ENCODE data around the gene CHRNB1. TPM values are rescaled to one million over a fixed set of nuclear protein-coding genes. Genes with fewer than 3 reads are reported as not detected.
"Not testable (repeated sequence)": the region's sequence is repeated elsewhere in the genome, so short reads cannot be mapped to it uniquely, and the experiment has no call there.

Gene CHRNB1
- total and polyA plus RNA-seq, 2 of the 8 experiments (the other 6 are each of a cell fraction or from before 2014, with no cell fraction given): 14.1 to 28.2 TPM

DNA sequence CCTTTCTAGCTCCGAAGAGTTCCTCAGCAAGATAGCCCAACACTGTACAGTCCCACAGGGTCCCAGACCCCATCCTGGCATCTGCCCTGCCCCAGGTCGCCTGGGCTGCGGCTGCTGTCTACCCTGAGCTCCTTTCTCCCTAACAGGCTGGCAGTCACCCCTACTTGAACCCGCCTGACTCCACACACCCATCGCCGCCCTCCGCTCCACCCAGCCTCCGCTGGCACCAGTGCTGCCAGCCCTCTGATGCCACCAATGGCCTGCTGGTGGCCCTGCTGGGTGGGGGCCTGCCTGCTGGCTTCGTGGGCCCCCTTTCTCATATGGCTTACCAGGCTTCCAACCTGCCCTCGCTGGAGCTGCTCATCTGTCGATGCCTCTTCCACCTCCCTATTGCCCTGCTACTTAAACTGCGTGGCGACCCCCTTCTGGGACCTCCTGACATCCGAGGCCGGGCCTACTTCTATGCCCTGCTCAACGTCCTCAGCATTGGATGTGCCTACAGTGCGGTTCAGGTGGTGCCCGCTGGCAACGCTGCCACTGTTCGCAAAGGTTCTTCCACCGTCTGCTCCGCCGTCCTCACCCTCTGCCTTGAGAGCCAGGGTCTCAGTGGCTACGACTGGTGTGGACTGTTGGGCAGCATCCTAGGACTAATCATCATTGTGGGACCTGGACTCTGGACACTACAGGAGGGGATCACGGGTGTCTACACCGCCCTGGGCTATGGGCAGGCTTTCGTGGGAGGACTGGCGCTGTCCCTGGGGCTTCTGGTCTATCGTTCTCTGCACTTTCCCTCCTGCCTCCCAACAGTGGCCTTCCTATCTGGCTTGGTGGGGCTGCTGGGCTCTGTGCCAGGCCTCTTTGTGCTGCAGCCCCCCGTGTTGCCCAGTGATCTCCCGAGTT lies 37.2 kb downstream of the CHRNB1 start:
- not testable (repeated sequence) for H4K91ac ChIP-seq (replicated peaks; ENCODE audit: insufficient read length, low read length); H4K8ac ChIP-seq (ENCODE audit: extremely low read depth, insufficient read depth, low read length); H3K27me3 ChIP-seq (replicated peaks in 1 of 4; ENCODE audit: control insufficient read depth in 3 of 4, extremely low read depth in 1 of 4, insufficient read depth in 3 of 4, low read length in 3 of 4); H3K9ac ChIP-seq (replicated peaks in 1 of 4; ENCODE audit: extremely low read depth in 1 of 4, low read depth in 3 of 4, low read length in 3 of 4); H3K9me3 ChIP-seq (ENCODE audit: insufficient read depth in 2 of 2, low read depth in 1 of 2, low read length in 1 of 2); H3K14ac ChIP-seq (ENCODE audit: insufficient read length); H3K27ac ChIP-seq (ENCODE audit: low read depth, low read length); H3K4me2 ChIP-seq (ENCODE audit: insufficient read depth in 1 of 2, low read depth in 2 of 2, low read length in 2 of 2); H2BK5ac ChIP-seq (ENCODE audit: low read depth, low read length); H2BK20ac ChIP-seq (ENCODE audit: low read length); H3K79me1 ChIP-seq (ENCODE audit: low read depth, low read length); H3K4me3 ChIP-seq (ENCODE audit: extremely low read depth in 1 of 4, insufficient read depth in 2 of 4, low read depth in 3 of 4, low read length in 4 of 4); H2BK120ac ChIP-seq (replicated peaks; ENCODE audit: low read depth, low read length); H3K4ac ChIP-seq (replicated peaks; ENCODE audit: insufficient read length, low read depth, low read length); H3K56ac ChIP-seq (replicated peaks; ENCODE audit: insufficient read length, low read depth, low read length); H3K18ac ChIP-seq (ENCODE audit: extremely low read depth, low read length); H3K23ac ChIP-seq (ENCODE audit: insufficient read length); DNase-seq (ENCODE audit: low read depth in 1 of 2, low spot score in 2 of 2); H2AFZ ChIP-seq (ENCODE audit: low read length); FAIRE-seq; H3K36me3 ChIP-seq (ENCODE audit: control insufficient read depth in 2 of 4, insufficient read depth in 4 of 4, low read length in 3 of 4); H4K5ac ChIP-seq (ENCODE audit: insufficient read length, low read depth, low read length)
- Histone ChIP-seq H4K20me1 (replicated peaks in 1 of 2; ENCODE audit: control insufficient read depth in 1 of 2, insufficient read depth in 2 of 2, low read length in 2 of 2) (peaks cover 4 to 10% of the 10 kb centered on the region in 2 experiments), H2BK15ac (ENCODE audit: low read length) (0 out of 2 replicates have a peak overlapping the region, but pooled peaks have one; percentile 46), H3K4me1 (replicated peaks in 1 of 4; ENCODE audit: control insufficient read depth in 3 of 4, insufficient read depth in 4 of 4, low read length in 3 of 4) (peaks cover 2 to 29% (median 22%) of the 10 kb centered on the region in 4 experiments), H3K79me2 (ENCODE audit: control insufficient read depth in 1 of 2, insufficient read depth in 2 of 2, low read length in 2 of 2) (peaks cover 15 to 39% of the 10 kb centered on the region in 2 experiments), H2BK12ac (ENCODE audit: low read depth, low read length) (peak overlapping the region; percentile 80; the same call in 1 of the 2 replicates), H2AK5ac (ENCODE audit: low read depth, low read length) (0 out of 2 replicates have a peak overlapping the region, but pooled peaks have one; percentile 75), H3K23me2 (ENCODE audit: low read depth, low read length) (peaks cover 22% of the 10 kb centered on the region)
- CTCF ChIA-PET (ENCODE audit: partially characterized antibody): interaction anchor here (0.9 to 2.4 kb wide), 5 partner anchors 35 to 78 kb away, joined by 3 to 10 read pairs (median 4); partner anchors contain the start of gene TMEM102
- 90% methylated on average over 29 of the region's 31 CpGs; no CpG with 5 or more reads in 1 of the 2 experiments for WGBS, 2 experiments (ENCODE audit: extremely low coverage in 1 of 2, insufficient coverage in 1 of 2, insufficient read length in 1 of 2, insufficient replicate concordance in 2 of 2, low coverage in 1 of 2, low lambda C conversion rate in 2 of 2, missing lambda C conversion rate in 1 of 2)
- POLR2A ChIA-PET (ENCODE audit: partially characterized antibody): interaction anchor here (0.6 to 14.3 kb wide), 6 partner anchors 17 to 126 kb away, joined by 3 to 339 read pairs (median 4); partner anchors contain the start of genes CHRNB1, FGF11, MPDU1 and TMEM102
